GM12891 (cell line): Measurements from ENCODE around the gene ABCG5.

Source experiments
- POLR2AphosphoS5 ChIP-seq: IDR thresholded peaks from 2 replicates; pipeline ENCODE4 v1.6.1; 2011; ENCODE audit warnings: low read depth, low read length, control low read depth
- SPI1 ChIP-seq: IDR thresholded peaks from 2 replicates; pipeline ENCODE4 v1.6.1; 2011; ENCODE audit warnings: low read depth, low read length, control low read depth

DNA sequence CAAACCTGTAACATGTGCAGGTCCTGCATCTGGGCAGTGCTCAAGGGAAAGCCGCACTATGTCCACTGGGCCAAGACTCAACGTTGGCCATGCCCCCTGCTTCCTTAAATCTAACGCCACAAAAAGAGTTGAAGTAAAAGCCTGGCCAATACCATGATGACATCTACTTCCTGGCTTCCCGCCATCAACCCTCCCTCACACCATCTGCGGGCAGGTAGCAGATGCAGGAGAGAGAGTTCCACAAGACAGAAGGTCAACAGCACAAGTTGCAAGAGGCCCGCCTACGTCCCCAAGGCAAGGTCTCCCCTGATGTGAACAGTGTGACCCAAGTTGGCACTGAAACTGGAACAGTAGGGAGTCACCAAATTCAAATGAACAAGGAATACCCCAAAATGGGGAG is 48.5 kb upstream of the ABCG5 start:
- no peak for TF ChIP-seq POLR2AphosphoS5
- TF ChIP-seq SPI1, result no peak
